NCI-H2107 (cell line): ENCODE results near the gene GLI1.
"Not testable (repeated sequence)": the region's sequence is repeated elsewhere in the genome, so short reads cannot be mapped to it uniquely, and the experiment has no call there.

Experiments used
- DNase-seq: peaks from one replicate; lab custom pipeline; 2025; lab: John Stamatoyannopoulos, UW

Gene GLI1

DNA sequence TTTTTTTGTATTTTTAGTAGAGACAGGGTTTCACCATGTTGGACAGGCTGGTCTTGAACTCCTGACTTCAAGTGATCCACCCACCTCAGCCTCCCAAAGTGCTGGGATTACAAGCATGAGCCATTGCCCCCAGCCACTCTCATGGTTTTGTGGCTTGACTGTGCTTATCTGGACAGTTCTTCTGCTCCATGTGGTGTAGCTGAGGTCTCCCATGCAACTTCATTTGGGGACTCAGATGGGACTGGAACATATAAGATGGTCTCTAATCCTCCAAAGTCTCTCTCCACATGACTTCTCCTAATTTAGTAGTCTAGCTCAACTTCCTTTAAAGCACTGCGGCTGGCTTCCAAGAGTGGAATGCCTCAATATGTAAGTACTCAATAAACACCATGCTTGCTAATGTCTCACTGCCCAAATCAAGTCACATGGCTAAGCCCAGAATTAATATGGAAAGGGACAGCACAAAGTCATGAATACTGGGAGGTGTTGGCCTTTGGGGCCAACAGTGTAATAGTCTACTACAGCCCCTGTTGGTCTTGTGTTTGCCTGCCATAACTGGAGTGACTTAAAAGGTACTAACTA is 17.6 kb upstream of the GLI1 start:
- no peak for DNase-seq

GRCh38 chr12:57444337-57444736 is 15.2 kb upstream of the GLI1 start:
- not testable (repeated sequence) for DNase-seq

DNA sequence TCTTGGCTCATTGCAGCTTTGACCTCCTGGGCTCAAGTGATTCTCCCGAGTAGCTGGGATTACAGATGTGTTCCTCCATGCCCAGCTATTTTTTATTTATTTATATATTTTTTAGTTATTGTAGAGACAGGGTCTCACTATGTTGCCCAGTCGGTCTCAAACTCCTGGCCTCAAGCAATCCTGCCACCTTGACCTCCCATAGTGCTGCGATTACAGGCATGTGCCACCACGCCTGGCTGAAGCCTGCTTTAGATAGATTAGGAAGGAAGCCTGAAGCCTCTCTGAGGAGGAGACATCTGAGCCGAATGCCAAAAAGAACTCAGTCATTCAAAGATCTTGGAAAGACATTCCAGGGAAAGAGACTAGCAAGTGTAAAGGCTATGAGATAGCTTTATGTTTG is 14.8 kb upstream of the GLI1 start:
- DNase-seq = no peak

DNA sequence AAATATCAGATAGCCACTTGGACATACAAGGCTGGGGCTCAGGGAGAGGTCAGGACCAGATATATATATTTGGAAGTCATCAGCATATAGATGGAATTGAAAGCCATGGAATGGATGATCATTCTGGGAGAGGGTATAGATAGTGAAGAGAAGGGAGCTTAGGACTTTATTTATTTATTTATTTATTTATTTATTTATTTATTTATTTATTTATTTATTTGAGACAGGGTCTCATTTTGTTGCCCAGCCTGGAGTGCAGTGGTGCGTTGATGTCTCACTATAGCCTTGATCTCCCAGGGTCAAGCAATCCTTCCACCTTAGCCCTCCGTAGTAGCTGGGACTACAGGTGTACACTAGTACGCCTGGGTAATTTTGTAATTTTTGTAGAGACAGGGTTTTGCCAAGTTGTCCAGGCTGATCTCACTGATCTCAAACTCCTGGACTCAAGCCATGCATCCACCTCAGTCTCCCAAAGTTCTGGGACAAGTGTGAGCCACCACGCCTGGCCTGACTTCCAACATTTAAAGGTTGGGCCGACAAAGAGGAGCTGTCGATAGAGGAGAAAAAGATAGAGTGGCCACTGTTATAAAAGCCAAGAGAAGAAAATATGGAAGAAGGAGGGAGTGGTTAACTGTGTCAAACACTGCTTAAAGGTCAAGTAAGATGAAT is 13.2 kb upstream of the GLI1 start:
- DNase-seq = no peak

- no peak for DNase-seq
Measured at GRCh38 chr12:57448669-57449068, 10.9 kb upstream of the GLI1 start.

GRCh38 chr12:57449375-57449774 is 10.2 kb upstream of the GLI1 start:
- DNase-seq = no peak

DNA sequence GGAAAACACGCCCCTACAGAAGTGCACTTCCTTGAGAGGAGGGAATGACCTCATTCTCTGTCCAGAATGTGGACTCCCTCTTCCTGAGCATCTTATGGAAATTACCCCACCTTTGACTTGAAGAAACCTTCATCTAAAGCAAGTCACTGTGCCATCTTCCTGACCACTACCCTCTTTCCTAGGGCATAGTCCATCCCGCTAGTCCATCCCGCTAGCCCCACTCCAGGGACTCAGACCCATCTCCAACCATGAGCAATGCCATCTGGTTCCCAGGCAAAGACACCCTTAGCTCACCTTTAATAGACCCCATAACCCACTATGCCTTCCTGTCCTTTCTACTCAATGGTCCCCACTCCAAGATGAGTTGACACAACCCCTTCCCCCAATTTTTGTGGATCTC is 9.5 kb upstream of the GLI1 start:
- DNase-seq = no peak

- no peak for DNase-seq
Measured at GRCh38 chr12:57451233-57451778, 8.3 kb upstream of the GLI1 start.

DNA sequence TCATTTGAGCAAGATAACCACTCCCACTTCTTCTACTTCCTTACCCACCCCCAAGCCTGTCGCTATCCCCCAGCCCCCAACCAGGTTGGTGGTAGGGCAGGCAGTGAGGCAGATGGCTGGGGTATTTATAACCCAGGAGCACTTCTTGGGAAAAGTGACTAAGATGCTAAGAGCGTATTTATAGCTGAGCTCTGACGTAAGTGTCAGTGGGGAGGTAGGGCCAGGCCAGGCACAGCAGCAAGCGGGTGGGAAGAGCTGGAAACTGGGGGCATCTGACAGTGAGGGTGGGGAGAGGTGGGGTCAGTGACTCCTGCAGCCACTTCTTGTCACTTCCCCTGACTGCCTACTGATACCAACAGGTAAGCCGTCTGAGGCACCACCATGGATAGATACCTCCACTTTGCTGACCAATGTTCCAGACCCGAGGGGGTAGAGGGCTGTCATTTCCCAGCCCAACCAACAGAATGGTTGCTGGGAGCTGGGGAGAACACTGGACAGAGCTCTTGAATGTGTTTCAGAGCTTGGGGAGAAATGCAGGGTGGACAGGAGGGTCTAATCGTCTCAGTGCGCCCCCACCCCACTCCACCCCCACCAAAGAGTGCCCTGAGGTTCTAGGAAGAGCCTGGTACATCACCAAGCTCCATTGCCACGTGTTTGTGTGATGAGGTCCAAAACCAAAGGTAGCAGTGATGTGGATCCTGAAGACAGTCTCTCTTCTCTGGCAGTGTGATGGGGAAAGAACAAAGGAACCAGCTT is 7.2 kb upstream of the GLI1 start:
- no peak for DNase-seq

DNA sequence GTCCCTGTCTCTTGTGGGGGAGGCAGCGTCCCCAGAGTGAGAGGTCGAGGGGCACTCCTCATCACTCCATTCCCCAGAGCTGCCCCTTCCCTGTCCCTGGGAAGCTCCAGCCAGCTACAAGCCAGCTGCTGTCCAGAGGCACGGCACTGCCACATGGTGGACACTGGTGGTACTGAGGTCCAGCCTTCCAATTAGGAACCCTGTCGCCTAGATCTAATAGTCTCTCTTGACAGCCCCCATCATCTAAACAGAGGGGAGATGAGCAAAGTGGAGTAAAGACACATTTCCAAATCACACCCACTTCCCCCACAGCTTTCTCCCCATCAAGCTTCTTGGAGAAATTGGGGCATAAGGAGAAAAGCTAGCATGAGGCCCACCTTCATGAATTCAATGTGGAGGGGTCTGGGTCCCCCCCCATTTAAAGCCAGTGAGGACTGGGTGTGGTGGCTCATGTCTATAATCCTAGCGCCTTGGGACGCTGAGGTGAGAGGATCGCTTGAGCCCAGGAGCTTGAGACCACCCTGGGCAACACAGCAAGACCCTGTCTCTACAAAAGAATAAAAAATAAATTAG is 6.6 kb upstream of the GLI1 start:
- no peak for DNase-seq

DNA sequence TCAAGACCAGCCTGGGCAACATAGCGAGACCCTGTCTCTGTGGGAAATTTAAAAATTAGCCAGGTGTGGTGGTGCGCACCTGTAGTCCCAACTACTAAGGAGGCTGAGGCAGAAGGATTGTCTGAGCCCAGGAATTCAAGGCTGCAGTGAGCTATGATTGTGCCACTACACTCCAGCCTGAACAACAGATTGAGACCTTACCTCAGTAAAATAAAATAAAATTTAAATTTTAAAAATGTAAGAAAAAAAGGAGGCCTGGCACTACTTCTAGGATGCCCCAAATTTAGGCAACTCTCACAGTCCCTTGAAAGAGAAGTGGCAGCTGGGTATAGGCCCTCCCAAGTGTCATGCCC is 5.4 kb upstream of the GLI1 start:
- no peak for DNase-seq

DNA sequence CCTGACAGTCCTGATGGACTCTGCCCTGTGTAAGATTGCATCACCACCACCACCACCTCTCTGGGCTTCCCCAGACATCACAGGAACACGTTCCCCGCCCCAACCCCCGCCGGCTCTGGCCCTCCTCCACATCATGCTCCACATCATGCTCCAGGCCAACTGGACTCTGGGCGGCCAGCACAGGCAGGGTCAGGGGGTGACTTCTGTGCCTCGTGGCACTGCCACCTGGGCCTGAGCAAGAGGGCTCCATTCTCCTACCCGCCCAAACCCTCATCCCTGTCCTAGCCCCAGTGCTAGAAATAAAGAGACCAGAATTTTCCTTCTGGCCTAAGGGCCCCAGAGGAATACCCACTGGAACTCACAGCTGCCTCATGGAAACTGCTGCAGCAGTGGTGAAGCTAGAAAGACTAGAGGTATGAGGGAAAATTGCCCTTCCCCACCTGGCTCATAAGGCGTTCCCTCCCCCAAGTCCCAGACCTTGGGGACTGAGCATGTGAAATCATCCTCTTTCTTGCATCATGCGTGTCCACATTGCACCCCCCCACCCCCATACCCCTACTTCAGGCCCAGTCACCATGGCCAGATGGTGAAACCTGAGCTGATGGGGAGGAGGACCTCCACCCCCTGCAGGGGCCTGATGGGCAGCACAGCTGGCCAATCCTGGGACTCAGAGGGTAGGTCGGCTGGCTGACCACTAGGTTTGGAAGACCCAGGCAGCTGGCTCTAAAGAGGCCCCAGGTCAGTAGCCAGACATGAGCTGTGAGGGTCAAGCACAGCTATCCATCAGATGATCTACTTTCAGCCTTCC is 4.8 kb upstream of the GLI1 start, which contains the start of gene INHBE:
Gene INHBE, plus strand, starts transcription at position 742 of the 808 bp plus-strand sequence. CDS start 230 bp downstream, outside the sequence.
- DNase-seq = peak; percentile 82

DNA sequence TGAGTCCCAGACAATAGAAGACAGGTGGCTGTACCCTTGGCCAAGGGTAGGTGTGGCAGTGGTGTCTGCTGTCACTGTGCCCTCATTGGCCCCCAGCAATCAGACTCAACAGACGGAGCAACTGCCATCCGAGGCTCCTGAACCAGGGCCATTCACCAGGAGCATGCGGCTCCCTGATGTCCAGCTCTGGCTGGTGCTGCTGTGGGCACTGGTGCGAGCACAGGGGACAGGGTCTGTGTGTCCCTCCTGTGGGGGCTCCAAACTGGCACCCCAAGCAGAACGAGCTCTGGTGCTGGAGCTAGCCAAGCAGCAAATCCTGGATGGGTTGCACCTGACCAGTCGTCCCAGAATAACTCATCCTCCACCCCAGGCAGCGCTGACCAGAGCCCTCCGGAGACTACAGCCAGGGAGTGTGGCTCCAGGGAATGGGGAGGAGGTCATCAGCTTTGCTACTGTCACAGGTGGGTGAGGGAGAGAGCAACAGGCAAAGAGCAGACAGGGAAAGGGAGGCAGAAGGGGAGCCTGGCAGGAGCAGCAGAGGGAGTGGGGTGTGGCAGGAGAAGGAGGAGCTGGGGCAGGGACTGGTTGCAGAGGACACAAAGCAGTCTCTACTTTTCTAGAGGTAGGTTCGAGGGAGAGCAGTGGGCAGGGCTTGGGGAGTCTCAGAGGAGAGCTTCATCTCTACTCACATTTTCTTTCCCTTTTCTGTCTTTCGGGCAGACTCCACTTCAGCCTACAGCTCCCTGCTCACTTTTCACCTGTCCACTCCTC is 4.0 kb upstream of the GLI1 start:
- DNase-seq = peak; percentile 82

DNA sequence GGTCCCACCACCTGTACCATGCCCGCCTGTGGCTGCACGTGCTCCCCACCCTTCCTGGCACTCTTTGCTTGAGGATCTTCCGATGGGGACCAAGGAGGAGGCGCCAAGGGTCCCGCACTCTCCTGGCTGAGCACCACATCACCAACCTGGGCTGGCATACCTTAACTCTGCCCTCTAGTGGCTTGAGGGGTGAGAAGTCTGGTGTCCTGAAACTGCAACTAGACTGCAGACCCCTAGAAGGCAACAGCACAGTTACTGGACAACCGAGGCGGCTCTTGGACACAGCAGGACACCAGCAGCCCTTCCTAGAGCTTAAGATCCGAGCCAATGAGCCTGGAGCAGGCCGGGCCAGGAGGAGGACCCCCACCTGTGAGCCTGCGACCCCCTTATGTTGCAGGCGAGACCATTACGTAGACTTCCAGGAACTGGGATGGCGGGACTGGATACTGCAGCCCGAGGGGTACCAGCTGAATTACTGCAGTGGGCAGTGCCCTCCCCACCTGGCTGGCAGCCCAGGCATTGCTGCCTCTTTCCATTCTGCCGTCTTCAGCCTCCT is 3.4 kb upstream of the GLI1 start:
- peak; percentile 26 for DNase-seq

GRCh38 chr12:57456737-57457490 is 2.7 kb upstream of the GLI1 start:
- no peak for DNase-seq

GRCh38 chr12:57458665-57459054 is 925 bp upstream of the GLI1 start:
- DNase-seq = no peak

DNA sequence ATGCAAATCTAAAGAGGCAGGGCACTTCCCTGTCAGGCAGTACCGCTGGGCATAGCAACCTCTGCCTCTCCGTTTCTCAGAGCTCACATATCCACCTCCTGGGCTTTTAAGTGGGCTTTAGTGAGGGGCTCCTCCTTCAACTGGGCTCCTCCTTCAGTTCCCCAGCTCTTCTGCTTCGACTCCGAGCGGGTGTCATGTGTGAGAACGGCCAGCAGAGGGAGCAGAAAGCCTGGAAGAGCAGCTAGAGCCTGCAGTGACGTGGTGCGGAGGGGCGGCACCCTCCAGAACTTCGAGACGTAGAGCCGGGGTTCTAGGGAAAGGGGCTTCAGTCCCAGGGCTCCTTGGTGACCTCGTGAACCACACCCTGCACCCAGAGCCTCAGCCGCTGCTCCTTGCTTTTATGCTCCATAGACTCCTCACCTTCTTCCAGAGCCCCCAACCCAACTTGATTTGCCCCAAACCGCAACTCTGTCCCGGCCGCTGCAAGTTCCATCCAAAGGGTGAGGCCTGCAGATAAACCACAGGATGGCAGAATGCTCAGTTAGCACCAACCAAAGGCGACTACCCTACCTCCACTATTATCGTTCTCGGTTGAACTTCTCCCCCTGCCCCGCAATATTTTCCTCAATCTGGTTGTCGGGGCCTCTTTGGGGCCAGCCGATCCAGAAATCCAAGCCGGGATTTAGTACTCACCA is 383 bp upstream of the GLI1 start:
- DNase-seq = peak; percentile 89

- DNase-seq = no peak
Measured at GRCh38 chr12:57460468-57460784, 841 bp downstream of the GLI1 start.

DNA sequence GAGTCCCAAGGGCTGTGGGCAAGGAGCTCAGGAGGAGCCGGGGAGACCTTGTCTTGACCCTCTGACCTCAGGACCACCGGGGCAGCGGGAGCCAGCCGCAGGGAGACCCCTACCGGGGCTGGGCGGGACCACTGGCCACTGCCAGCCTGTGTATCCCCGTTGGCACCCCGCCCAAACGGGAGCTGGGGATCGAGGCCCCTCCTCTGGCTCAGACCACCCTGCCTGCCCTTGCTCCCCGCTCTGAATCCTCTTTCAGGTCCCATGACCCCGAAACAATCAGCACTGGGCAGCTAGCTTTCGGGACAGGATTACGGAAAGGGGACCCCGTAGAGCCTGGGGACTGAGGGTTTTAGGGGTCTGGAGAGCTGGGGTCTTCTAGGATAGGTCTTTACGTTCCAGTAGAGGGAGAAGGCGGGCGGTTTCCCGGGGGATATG is 1.3 kb downstream of the GLI1 start:
- DNase-seq = no peak
